Measurements from ENCODE around the gene MAGI2. TPM values are rescaled to one million over a fixed set of nuclear protein-coding genes. Genes with fewer than 3 reads are reported as not detected.

Gene MAGI2
- total RNA-seq, 1 experiment from 2014 or later = 0.52 TPM

- Mint-ChIP-seq H3K27me3 (ENCODE audit: unreplicated experiment) (no peaks in the 10 kb centered on the region), H3K4me3 (ENCODE audit: low read depth, unreplicated experiment) (no peak overlapping the region), H3K4me1 (ENCODE audit: low read depth, unreplicated experiment) (no peaks in the 10 kb centered on the region), H3K27ac (ENCODE audit: unreplicated experiment) (no peak overlapping the region), H3K36me3 (ENCODE audit: insufficient read depth, unreplicated experiment) (no peaks in the 10 kb centered on the region), H3K9me3 (ENCODE audit: low read depth, unreplicated experiment) (no peaks in the 10 kb centered on the region)
- no TSS peak for BruUV-seq (replicated peaks)
- intact Hi-C loops (cut with micrococcal nuclease; ENCODE audit: unreplicated experiment) = no loop called here
- DNase-seq = no peak
- CTCF ChIA-PET = no interaction called here
- TF ChIP-seq CTCF (IDR thresholded peaks at IDR 0.05; ENCODE audit: unreplicated experiment) = no peak
Measured at GRCh38 chr7:78703391-78703790, 750.1 kb downstream of the MAGI2 start.

GRCh38 chr7:78702770-78703169 lies 750.7 kb downstream of the MAGI2 start:
- Mint-ChIP-seq H3K27me3 (ENCODE audit: unreplicated experiment) (no peaks in the 10 kb centered on the region), H3K36me3 (ENCODE audit: insufficient read depth, unreplicated experiment) (no peaks in the 10 kb centered on the region), H3K27ac (ENCODE audit: unreplicated experiment) (no peak overlapping the region), H3K4me1 (ENCODE audit: low read depth, unreplicated experiment) (no peaks in the 10 kb centered on the region), H3K4me3 (ENCODE audit: low read depth, unreplicated experiment) (no peak overlapping the region), H3K9me3 (ENCODE audit: low read depth, unreplicated experiment) (no peaks in the 10 kb centered on the region)
- intact Hi-C loops (cut with micrococcal nuclease; ENCODE audit: unreplicated experiment) = no loop called here
- no peak for DNase-seq
- no peak for TF ChIP-seq CTCF (IDR thresholded peaks at IDR 0.05; ENCODE audit: unreplicated experiment)
- CTCF ChIA-PET = no interaction called here
- BruUV-seq (replicated peaks) = no TSS peak

- CTCF ChIA-PET = no interaction called here
- H3K9me3 Mint-ChIP-seq (ENCODE audit: low read depth, unreplicated experiment) = no peaks in the 10 kb centered on the region
- no peak for DNase-seq
- TF ChIP-seq CTCF (IDR thresholded peaks at IDR 0.05; ENCODE audit: unreplicated experiment) = no peak
- no peaks in the 10 kb centered on the region for H3K27me3 Mint-ChIP-seq (ENCODE audit: unreplicated experiment)
- BruUV-seq (replicated peaks) = no TSS peak
- H3K36me3 Mint-ChIP-seq (ENCODE audit: insufficient read depth, unreplicated experiment) = no peaks in the 10 kb centered on the region
- intact Hi-C loops (cut with micrococcal nuclease; ENCODE audit: unreplicated experiment) = no loop called here
- H3K27ac Mint-ChIP-seq (ENCODE audit: unreplicated experiment) = no peak overlapping the region
- no peak overlapping the region for H3K4me3 Mint-ChIP-seq (ENCODE audit: low read depth, unreplicated experiment)
- no peaks in the 10 kb centered on the region for H3K4me1 Mint-ChIP-seq (ENCODE audit: low read depth, unreplicated experiment)
Measured at GRCh38 chr7:78695826-78696225, 757.6 kb downstream of the MAGI2 start.

- TF ChIP-seq CTCF (IDR thresholded peaks at IDR 0.05; ENCODE audit: unreplicated experiment) = no peak
- BruUV-seq (replicated peaks) = no TSS peak
- CTCF ChIA-PET = no interaction called here
- DNase-seq = no peak
- Mint-ChIP-seq H3K27ac (ENCODE audit: unreplicated experiment) (no peak overlapping the region), H3K36me3 (ENCODE audit: insufficient read depth, unreplicated experiment) (no peaks in the 10 kb centered on the region), H3K4me1 (ENCODE audit: low read depth, unreplicated experiment) (no peaks in the 10 kb centered on the region), H3K9me3 (ENCODE audit: low read depth, unreplicated experiment) (no peaks in the 10 kb centered on the region), H3K27me3 (ENCODE audit: unreplicated experiment) (no peaks in the 10 kb centered on the region), H3K4me3 (ENCODE audit: low read depth, unreplicated experiment) (no peak overlapping the region)
- intact Hi-C loops (cut with micrococcal nuclease; ENCODE audit: unreplicated experiment) = no loop called here
Measured at GRCh38 chr7:78691584-78691983, 761.9 kb downstream of the MAGI2 start.

- no peak for DNase-seq
- Mint-ChIP-seq H3K9me3 (ENCODE audit: low read depth, unreplicated experiment) (no peaks in the 10 kb centered on the region), H3K36me3 (ENCODE audit: insufficient read depth, unreplicated experiment) (no peaks in the 10 kb centered on the region), H3K4me3 (ENCODE audit: low read depth, unreplicated experiment) (no peak overlapping the region), H3K4me1 (ENCODE audit: low read depth, unreplicated experiment) (no peaks in the 10 kb centered on the region), H3K27ac (ENCODE audit: unreplicated experiment) (no peak overlapping the region), H3K27me3 (ENCODE audit: unreplicated experiment) (no peaks in the 10 kb centered on the region)
- no peak for TF ChIP-seq CTCF (IDR thresholded peaks at IDR 0.05; ENCODE audit: unreplicated experiment)
- no TSS peak for BruUV-seq (replicated peaks)
- intact Hi-C loops (cut with micrococcal nuclease; ENCODE audit: unreplicated experiment) = no loop called here
- CTCF ChIA-PET = no interaction called here
Measured at GRCh38 chr7:78690174-78690573, 763.3 kb downstream of the MAGI2 start.
